GM18907 (cell line): ENCODE data around the gene ADAMTS10.
"Not testable (repeated sequence)": the region's sequence is repeated elsewhere in the genome, so short reads cannot be mapped to it uniquely, and the experiment has no call there.

ENCODE experiments used
- ATAC-seq: cut with Tn5 transposase; IDR thresholded peaks from one replicate; pipeline ENCODE4 v1.9.1; 2021; ENCODE audit warnings: mild to moderate bottlenecking, moderate library complexity; ENCODE audit not compliant: unreplicated experiment

ADAMTS10 gene

DNA sequence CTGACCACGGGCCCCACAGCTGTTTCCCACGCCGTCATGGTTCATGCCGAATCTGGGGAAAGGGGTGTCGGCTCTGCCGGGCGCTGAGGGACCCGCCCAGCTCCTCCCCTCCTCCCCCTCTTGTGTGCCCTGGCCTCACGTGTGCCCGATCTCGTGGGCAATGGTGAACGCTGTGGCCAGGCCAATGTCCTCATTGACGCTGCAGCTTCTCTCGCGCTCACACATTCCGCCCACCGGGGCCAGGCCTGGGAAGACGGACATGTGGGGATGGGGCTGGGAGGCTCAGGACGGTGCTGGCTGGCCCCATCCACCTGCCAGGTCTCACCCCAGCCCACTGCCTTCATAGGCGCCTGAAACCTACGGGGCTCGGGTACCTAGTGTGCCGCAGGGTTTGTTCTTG is 14.3 kb downstream of the ADAMTS10 start:
- no peak for ATAC-seq

DNA sequence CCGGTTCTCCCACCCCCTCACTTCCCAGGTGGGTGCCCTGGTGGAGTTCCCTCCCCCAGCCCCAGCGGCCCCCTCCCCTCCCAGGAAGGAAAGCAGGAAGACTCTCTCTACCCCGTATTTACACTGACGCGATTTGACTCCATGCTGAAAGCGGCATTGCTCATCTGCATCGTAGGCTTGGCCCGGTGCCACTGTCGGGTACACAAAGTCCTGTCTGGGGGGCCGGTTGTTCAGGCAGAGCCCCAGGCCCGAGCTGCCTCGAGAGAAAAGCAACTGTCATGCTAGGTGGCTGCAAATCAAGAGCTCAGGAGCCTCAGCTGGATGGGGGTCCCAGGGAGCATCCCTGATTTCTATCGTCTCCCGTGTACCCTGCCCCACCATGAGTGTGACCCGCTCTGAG is 14.9 kb downstream of the ADAMTS10 start:
- no peak for ATAC-seq

DNA sequence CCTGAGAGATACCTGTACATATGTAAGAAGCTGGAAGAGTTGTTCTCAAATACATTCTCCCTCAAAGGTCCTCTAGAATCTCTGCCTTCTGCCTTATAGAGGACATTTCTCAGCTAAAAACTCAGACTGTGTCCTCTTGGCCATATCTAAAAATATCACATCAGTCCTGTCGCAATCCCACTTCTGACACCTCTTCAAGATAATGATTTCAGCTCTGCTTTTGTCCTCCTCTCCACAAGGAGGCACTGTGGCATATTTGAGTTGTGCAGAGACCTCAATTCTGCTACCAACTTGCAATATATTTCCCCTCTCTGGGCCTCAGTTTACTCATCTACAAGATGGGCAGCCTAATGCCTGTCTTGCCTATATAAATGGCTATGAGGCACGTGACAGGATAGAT is 16.6 kb downstream of the ADAMTS10 start:
- no peak for ATAC-seq

DNA sequence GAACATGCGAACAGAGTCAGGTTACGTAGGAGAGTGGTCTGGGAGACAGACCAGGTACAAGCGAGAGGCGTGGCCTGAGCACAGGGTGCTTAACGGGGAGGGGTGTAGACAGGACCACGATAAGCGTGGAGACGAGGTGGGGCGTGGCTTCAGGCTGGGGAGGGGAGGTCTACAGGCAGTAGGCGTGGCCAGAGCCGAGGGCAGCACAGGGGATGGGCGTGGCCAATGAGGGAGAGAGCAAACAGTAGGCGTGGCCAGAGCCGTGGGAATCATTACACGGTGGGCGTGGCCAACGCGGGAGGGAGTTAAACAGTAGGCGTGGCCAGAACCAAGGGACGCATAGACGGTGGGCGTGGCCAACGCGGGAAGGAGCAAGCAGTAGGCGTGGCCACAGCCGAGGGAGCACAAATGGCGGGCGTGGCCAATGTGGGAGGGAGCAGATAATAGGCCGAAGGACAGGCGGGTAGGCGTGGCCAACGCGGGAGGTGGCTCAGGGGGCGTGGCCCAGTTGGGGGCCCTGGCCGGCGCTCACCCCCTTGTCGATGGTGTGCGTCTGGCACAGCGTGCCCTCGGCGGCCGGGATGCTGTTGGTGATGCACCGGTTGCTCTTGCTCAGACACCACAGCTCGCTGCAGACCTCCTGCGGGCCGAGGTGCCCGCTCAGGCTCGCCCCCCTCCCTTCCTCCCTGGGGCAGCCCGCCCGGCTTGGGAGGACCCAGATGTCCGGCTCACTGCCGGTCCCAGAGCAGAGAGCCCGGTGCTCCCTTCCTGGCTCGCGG is 18.1 kb downstream of the ADAMTS10 start:
- ATAC-seq: no peak

DNA sequence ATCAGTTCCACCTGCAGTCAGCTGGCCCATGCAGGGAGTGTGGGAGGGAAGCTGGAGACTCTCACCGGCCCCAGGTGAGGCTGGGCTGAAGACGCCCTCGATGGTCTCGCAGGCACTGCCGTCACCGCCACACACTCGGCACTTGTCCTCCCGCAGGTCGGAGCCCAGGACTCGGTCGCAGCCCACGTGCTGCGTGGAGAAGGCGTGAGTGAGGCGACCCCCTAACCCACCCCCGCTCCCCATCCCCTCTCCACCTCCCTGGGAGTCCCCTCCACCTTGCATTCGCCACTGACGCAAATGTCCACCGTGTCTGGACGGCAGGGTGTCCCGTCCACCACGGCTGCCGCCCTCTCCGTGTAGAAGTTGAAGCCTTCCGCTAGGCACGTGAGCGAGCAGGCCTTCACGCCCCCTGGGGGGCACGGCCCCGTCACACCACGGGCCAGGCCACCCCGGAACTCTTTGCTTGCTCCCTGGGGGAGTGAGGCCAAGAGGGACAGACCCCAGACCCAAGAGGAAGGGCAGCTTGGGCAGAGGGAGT is 21.3 kb downstream of the ADAMTS10 start:
- no peak for ATAC-seq

DNA sequence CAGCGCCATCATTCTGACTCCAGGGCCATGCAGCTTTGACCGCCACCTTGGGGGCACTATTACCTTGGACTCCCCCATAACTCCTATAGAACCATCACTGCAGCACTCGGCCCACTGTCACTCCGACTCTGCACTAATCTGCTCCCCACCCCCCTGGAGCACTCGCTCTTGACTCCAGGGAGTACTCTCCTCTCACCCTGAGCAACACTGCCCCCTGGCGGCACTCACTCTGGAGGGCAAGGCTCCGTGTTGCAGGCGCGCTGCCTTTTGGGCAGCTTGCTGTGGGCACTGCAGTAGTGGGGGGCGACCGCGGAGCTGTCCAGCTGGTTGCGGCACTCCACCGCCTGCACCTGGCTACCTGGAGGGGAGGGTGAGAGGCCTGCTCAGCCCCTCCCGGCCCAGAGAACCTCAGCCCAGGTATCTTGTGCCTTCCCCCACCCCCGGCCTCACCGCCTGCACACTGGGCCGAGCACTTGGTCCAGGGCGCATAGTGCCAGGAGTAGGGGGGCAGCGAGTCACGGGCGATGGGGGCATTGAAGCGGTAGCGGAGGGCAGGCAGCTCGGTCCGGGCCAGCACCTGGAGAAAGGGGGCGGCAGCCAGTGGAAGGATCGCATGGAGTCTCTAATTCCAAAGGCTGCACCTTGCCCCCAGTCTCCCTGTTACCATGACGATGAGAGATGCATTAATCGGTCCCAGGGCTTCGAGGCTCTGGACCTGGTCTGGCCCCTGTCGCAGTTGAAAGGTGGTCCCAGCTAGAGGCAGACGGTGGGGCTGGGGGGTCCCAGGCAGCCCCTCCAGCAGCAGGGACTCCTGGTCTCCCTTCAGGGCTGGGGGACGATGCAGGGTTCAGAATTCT is 24.4 kb downstream of the ADAMTS10 start:
- ATAC-seq: no peak

DNA sequence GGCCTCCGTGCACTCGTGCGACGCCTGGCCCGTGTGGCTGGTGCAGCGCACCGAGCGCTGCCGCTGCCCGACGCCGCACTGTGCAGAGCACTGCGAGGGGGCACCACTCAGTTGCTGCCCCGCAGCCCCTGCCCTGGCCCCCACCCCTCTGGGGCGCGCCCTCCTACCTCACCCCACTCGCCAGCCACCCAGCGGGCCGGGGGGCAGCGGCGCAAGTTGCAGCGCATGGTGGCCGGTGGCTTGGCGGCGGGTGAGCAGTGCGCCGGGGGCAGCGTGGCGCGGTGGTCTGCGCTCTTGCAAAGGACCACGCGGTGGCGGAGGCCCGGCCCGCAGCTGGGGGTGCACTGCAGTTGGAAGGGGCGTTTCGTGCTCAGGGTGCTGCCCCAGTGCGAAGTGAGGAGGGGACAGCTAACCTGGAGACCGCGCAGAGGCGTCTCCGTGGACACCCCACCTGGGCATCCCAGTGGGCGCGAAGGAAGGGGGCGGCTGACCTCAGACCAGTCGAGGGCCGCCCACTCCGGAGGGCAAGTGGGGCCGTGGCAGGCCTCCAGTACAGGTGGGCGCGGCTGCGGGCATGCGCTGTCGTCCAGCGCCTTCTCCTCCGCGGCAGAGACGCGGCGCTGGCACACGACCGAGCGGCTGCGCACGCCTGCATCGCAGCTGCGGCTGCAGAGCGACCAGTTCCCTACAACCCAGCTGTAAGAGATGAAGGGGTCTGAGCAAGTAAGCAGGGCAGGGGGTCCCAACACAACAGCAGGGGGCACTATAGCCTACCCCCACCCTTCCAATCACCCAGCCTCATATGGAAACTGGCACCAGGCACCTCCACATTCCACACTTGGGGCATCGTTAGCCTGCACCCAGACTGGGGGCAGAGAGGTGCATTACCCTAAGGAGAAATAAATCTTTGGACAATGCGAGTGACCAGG is 25.3 kb downstream of the ADAMTS10 start:
- no peak for ATAC-seq

DNA sequence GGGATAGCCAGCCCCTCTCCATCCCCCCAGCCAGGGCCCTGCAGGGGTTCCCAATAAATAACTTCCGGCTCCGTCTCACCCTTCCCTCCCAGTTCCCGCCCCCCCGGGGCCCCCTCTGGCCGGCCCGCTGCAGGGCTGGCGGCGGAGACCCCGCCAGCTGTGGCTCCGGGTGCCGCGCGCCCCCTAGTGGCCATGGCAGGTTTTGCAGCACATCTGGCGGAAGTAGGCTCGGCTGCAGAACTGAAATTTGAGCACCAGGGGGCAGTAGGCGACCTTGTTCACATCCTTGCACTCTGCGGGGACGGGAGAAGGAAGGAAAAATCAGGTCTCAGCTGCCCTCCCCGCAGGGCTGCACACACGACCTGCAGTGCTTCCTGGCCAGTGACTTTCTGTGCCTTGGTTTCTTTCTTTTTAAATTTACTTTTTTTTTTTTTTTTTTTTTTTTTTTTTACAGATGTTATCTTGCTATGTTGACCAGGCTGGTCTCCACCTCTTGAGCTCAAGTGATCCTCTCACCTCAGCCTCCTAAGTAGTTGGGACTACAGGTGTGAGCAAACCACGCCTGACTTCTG is 29.7 kb downstream of the ADAMTS10 start:
- ATAC-seq: no peak

DNA sequence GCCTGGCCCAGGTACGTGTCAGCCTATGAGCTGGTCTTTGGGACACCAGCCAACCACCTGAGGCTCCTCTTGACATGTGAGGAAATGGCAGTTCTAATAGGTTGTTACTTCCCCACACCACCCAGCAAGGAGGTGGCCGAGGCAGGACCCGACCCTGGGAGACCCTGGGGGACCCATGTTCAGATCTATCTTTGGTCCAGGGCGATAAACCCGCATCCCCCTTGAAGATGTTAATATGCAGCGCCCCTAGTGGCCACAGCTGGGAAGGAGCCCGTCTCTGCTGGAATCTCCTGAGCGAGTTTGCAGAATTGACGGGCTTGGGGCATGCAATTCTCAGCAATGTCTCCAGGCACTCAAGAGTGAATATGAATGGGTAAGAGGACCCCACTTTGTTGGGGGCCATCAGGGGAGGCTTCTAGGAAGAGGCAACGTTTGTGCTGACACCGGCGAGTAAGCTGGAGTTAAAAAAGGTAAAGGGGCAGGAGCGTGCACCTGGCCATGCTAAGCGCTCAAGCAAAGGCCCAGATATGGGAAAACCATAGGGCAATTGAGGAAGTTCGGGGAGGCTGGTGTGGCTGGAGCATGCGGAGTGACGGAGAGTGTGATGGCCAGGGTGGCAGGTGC is 31.8 kb downstream of the ADAMTS10 start:
- ATAC-seq: no peak

DNA sequence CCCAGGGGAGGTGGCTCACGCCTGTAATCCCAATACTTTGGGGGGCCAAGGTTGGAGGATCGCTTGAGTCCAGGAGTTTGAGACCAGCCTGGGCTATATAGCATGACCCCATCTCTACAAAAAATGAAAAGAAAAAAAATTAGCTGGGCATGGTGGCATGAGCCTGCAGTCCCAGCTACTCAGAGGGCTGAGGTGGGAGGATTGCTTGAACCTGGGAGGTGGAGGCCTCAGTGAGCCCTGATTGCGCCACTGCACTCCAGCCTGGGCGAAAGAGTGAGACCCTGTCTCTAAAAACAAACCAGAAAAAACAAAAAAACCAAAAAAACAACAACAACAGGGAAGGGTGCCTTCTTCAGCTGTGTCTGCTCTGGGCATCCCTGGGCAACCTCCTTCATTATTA is 32.8 kb downstream of the ADAMTS10 start:
- ATAC-seq: no peak

DNA sequence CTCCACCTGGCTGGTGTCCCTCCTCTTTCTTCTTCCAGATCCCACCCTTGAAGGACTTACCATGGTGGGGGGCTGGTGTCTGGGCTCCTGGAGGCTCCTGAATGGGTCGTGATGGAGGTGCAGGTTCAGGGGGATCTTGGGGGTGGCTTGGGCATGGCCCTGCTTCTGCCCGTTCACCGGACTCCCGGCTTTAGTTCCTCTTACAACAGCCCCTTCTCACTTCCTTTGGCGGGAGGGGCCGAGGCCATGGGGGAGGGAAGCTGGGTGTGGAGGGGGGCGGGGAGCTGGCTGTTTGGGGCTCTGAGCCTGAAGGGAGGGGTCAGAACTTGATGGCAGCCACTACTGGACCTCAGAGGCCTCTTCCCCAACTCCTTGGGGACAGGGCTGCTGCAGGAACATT is 33.3 kb downstream of the ADAMTS10 start, which contains the start of gene MYO1F:
Gene MYO1F, minus strand, starts transcription at position 196 of the 400 bp plus-strand sequence. Its CDS starts 133 bp downstream, at position 63.
- ATAC-seq: no peak

DNA sequence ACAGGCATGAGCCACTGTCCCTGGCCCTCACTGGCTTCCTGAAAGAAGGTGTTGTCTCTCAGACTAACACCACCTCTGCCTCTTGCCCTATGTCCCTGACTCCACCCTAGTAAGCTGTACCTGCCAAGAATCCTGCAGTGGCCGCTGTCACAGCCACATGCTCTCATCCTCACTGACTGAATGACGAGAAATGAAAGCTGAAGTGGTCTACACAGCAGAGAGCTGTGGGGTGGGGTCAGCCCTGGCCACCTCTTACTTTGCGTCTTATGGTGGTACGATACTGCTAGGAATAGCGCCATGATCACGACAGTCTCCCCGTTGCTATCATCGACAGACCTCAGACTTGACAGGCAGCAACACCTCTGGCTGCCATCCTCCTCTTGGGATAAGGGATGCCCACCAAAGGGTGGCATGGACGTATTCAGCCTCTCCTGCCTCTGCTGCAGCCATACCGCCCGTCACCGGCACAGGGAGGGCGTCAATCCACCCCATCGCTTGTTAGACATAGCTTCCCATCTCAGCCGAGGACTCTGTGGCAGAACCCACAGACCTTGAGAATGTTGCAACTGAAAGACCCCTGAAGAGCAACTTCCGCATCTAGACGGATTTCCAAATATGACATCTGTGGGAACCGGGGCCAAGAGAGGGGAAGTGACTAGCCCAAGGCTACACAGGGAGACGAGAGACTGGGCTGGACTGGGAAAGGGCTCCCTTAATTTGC is 34.1 kb downstream of the ADAMTS10 start:
- no peak for ATAC-seq

DNA sequence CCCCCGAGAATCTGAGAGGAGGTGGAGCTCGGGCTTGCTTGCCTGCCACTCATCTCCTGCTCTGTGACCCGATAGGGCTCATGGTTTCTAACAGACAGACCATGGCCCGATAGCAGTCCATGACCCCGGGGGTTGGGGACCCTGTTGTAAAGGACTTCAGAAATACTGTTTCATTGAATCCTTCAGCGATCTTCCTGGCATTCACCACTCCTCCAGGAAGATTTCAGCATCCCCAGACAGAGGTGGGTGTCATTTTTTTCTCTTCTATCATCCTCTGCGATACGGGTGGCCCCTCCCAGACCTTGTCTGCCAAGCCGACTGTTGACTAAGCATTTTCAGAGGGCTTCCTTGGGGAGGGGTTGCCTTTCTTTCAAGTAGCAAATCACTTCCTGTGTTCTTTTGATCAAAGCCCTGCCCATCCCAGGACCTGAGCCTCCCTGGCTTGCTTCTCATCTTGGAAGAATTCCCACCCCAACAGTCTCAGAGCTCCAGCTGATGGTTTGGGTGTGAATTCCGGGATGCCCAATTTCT is 35.0 kb downstream of the ADAMTS10 start:
- no peak for ATAC-seq

DNA sequence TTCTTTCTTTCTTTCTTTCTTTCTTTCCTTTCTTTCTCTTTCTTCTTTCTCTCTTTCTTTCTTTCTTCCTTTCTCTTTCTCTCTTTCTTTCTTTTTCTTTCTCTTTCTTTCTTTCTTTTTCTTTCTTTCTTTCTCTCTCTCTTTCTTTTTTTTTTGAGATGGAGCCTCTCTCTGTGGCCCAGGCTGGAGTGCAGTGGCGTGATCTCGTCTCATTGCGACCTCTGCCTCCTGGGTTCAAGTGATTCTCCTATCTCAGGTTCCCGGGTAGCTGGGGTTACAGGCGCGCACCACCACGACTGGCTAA is 35.9 kb downstream of the ADAMTS10 start:
- ATAC-seq: not testable (repeated sequence)

DNA sequence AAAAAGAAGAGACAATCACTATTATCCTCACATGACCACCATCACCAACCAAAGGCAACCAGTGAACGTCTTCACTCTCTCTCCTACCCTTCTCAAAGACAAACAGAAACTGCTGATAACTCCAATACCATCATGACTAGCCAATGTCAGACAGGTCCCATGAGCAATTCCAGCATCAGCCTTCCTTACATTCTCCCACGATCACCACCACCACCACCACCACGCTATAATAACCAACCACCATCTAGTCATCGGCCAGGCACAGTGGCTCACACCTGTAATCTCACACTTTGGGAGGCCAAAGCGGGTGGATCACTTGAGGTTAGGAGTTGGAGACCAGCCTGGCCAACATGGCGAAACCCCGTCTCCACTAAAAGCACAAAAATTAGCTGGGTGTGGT is 37.2 kb downstream of the ADAMTS10 start:
- no peak for ATAC-seq

DNA sequence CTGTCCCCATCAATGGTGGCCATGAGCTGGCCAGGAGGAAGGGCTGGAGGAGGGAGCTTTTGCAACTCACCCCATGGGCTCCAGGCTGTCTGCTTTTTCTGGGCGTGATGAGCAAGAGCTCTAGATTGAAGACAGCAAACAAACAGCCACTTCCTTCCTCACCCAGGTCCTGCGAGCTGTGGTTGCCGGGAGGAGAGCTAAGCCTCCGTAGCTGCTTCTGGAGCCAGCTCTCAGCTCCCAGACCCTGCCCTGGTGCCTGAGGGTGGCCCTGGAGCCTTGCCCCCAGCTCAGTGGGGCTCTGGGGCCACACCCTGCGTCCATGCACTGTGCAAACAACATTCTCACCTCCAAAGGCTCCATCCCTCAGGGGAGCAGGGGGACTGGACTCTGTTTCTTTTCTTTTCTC is 39.5 kb downstream of the ADAMTS10 start:
- no peak for ATAC-seq

DNA sequence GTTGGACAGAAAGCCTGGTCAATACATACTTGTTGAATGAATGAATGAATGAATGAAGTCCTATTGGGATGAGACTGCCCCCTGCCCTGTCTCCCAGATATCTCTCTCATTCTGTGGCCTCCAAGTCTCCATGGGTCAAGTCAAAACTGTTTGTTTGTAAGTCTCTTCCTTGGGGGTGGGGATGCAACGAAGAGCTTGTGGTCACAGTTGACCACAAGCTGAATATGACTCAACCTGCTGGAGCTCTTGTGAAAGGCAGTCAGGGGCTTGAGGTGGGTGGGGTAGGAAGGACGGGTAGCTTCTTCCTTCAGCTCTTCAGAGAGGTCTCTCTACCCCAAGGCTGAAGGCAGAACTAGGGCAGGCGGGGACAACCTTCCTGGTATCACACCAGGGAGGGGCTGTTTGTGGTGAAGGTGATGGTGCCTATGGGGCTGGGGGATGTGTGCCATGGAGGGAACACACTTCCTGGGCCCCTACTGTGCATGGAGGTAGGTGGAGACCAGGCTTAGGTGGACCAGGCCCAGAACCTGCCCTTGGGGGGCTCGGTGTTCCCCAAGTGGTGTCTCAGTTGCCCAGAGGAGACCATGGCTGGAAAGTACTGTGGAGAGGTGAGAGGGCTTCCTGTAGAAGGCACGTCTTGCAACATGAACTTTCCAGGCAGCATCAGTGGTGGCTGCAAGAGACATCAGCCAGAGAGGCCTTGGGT is 41.3 kb downstream of the ADAMTS10 start:
- ATAC-seq: peak; percentile 68

DNA sequence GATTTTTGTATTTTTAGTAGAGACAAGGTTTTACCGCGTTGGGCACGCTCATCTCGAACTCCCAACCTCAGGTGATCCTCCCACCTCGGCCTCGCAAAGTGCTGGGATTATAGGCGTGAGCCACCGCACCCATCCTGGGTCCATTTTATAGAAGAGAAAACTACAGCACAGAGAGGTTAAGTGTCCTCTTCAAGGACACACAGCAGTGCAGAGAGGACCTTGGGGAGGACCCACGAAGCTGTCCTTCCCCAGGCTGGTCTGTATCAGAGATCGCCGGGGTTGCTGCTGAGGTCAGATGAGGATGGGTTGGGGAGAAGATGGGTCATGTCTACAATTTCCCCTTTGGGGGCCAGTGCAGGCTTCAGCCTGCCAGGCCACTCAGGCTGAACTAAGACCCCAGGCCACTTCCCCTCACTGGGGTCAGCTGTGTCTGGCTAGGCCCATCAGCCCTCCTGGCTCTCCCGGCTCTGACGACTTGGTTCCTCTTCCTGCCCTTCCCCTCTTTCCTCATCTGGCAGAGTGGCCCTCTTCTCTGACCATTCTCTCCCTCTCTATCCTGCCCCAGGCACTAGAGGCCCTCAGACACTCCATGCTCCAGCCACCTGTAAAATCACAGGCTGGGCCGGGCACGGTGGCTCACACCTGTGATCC is 42.9 kb downstream of the ADAMTS10 start:
- no peak for ATAC-seq
